ENCODE measurements around the gene RALY.

Gene RALY

GRCh38 chr20:33990075-33990474 is 3.6 kb upstream of the RALY start:
- no peak for DNase-seq

- DNase-seq: no peak
Observed at GRCh38 chr20:33991502-33991901, 2.2 kb upstream of the RALY start.

GRCh38 chr20:33992145-33992922 is 1.4 kb upstream of the RALY start:
- peak; percentile 16 for DNase-seq

GRCh38 chr20:33992923-33993575 is 662 bp upstream of the RALY start:
- peak; percentile 99 for DNase-seq

GRCh38 chr20:33994222-33994913 is 657 bp downstream of the RALY start:
- peak; percentile 86 for DNase-seq

- peak; percentile 54 for DNase-seq
Observed at GRCh38 chr20:33995053-33995831, 1.5 kb downstream of the RALY start.

GRCh38 chr20:33999025-33999649 is 5.4 kb downstream of the RALY start:
- DNase-seq: no peak

- no peak for DNase-seq
Observed at GRCh38 chr20:34001378-34001777, 7.7 kb downstream of the RALY start.

GRCh38 chr20:34004227-34004626 is 10.5 kb downstream of the RALY start:
- no peak for DNase-seq

GRCh38 chr20:34004790-34005457 is 11.2 kb downstream of the RALY start:
- no peak for DNase-seq

- DNase-seq: no peak
Observed at GRCh38 chr20:34006619-34007018, 12.9 kb downstream of the RALY start.

GRCh38 chr20:34008477-34008876 is 14.8 kb downstream of the RALY start:
- DNase-seq: no peak

- DNase-seq: peak; percentile 15
Observed at GRCh38 chr20:34010405-34010931, 16.8 kb downstream of the RALY start.

- DNase-seq: no peak
Observed at GRCh38 chr20:34011275-34011674, 17.6 kb downstream of the RALY start.

- no peak for DNase-seq
Observed at GRCh38 chr20:34012330-34012729, 18.6 kb downstream of the RALY start.

- no peak for DNase-seq
Observed at GRCh38 chr20:34012735-34013134, 19.0 kb downstream of the RALY start.

- no peak for DNase-seq
Observed at GRCh38 chr20:34013554-34013953, 19.8 kb downstream of the RALY start.

- DNase-seq: no peak
Observed at GRCh38 chr20:34014878-34015277, 21.2 kb downstream of the RALY start.

- no peak for DNase-seq
Observed at GRCh38 chr20:34015401-34016335, 22.0 kb downstream of the RALY start.

- DNase-seq: no peak
Observed at GRCh38 chr20:34016736-34017135, 23.0 kb downstream of the RALY start.

GRCh38 chr20:34017610-34018009 is 23.9 kb downstream of the RALY start:
- no peak for DNase-seq

Measured in inflammatory macrophage treated with lipopolysaccharide for 4 hours (primary cell).